Esophagus muscularis mucosa (tissue), 4 donors: ENCODE data around the gene SHANK3. TPM values are rescaled to one million over a fixed set of nuclear protein-coding genes. Genes with fewer than 3 reads are reported as not detected.

Source experiments
- DNase-seq: peaks from one replicate; pipeline ENCODE4 v3.0.0-alpha.2; 2017; ENCODE audit errors: extremely low spot score
- H3K27ac ChIP-seq, 4 donors: fragments of 200-600 bp; sonication (generic); replicated peaks in 1 of 4; 1 replicate in 3 of 4; 2 replicates in 1 of 4; pipeline ENCODE4 v1.5.1; 2016 to 2019; ENCODE audit warnings: mild to moderate bottlenecking in 1 of 4
- H3K27me3 ChIP-seq, 4 donors: fragments of 200-600 bp; sonication (generic); one replicate each; pipeline versions ENCODE4 v1.5.1 to v1.6.0; 2016 to 2019
- H3K36me3 ChIP-seq, 4 donors: fragments of 200-600 bp; sonication (generic); one replicate each; pipeline ENCODE4 v1.5.1; 2016 to 2019
- H3K4me1 ChIP-seq, 4 donors: fragments of 200-600 bp; sonication (generic); one replicate each; pipeline ENCODE4 v1.5.1; 2016 to 2019
- H3K4me3 ChIP-seq, 4 donors: fragments of 200-600 bp; sonication (generic); 1 replicate in 2 of 4; 2 replicates in 2 of 4; pipeline ENCODE4 v1.5.1; 2016 to 2019; ENCODE audit warnings: mild to moderate bottlenecking in 4 of 4, moderate library complexity in 1 of 4
- H3K9me3 ChIP-seq, 4 donors: fragments of 200-600 bp; sonication (generic); 1 replicate in 3 of 4; 2 replicates in 1 of 4; pipeline ENCODE4 v1.5.1; 2016 to 2019
- CTCF ChIP-seq, 3 experiments: fragments of 200-600 bp in 2 of 3; fragments of 450-650 bp in 1 of 3; sonication (generic) in 2 of 3; IDR thresholded peaks; one replicate each; pipeline ENCODE4 v1.5.1; 2017 to 2019; ENCODE audit warnings: antibody characterized with exemption in 3 of 3, mild to moderate bottlenecking in 2 of 3, moderate library complexity in 1 of 3
- EP300 ChIP-seq: sonication (generic); formaldehyde crosslinking; IDR thresholded peaks from one replicate; pipeline ENCODE4 v1.6.1; 2017; ENCODE audit warnings: antibody characterized with exemption
- POLR2A ChIP-seq: fragments of 450-650 bp; IDR thresholded peaks from one replicate; pipeline ENCODE4 v1.6.1; 2017; ENCODE audit warnings: antibody characterized with exemption, moderate library complexity, mild to moderate bottlenecking, low read depth
- POLR2AphosphoS5 ChIP-seq, 2 donors: sonication (generic); formaldehyde crosslinking; IDR thresholded peaks; one replicate each; pipeline ENCODE4 v1.6.1; 2017; ENCODE audit warnings: antibody characterized with exemption in 2 of 2
- WGBS: methylation state at CpG from one replicate; pipeline ENCODE4 v1.1.5; 2018; 5-methylcytosine and 5-hydroxymethylcytosine counted together
- intact Hi-C: fragments of 100-400 bp; cut with DNase I; formaldehyde crosslinking; loops from one replicate; pipeline ENCODE4 v1.15.1; 2023
- total RNA-seq, 4 donors: library from RNA; depleted of rRNA; stranded (reverse); fragments of >200 nt; gene quantifications; one replicate each; pipeline versions ENCODE4 v1.1.0 to v1.2.1, GENCODE V29; 2016

SHANK3 gene
- total RNA-seq, 4 donors from 2014 or later = 7.0 to 21.1 (median 16.0) TPM

- peaks cover 7 to 34% (median 22%) of the 10 kb centered on the region in 4 donors for H3K4me1 ChIP-seq
- TF ChIP-seq POLR2A (no peak), CTCF (IDR thresholded peaks at IDR 0.05) (no peak), POLR2AphosphoS5 (IDR thresholded peaks at IDR 0.05) (no peak), EP300 (no peak)
- no peak overlapping the region for H3K4me3 ChIP-seq
- H3K27ac ChIP-seq = no peak overlapping the region
- WGBS = 84% methylated on average over 35 of the region's 36 CpGs
- no peaks in the 10 kb centered on the region for H3K27me3 ChIP-seq
- H3K36me3 ChIP-seq = peaks cover 0 to 88% (median 48%) of the 10 kb centered on the region in 4 donors
- intact Hi-C loops = no loop called here
- no peaks in the 10 kb centered on the region for H3K9me3 ChIP-seq
- DNase-seq = no peak
Measured at GRCh38 chr22:50703726-50704509, 31.3 kb downstream of the SHANK3 start.

- 92% methylated on average over 17 of the region's 37 CpGs for WGBS
- H3K4me1 ChIP-seq = peaks cover 0 to 27% (median 16%) of the 10 kb centered on the region in 4 donors
Measured at GRCh38 chr22:50704510-50705218, 32.0 kb downstream of the SHANK3 start.

GRCh38 chr22:50705219-50705691 is 32.6 kb downstream of the SHANK3 start:
- intact Hi-C loops = no loop called here
- Histone ChIP-seq H3K4me3 (no peak overlapping the region), H3K27me3 (no peaks in the 10 kb centered on the region), H3K27ac (no peak overlapping the region), H3K9me3 (no peaks in the 10 kb centered on the region), H3K4me1 (peaks cover 3 to 21% (median 14%) of the 10 kb centered on the region in 4 donors), H3K36me3 (peaks cover 0 to 88% (median 49%) of the 10 kb centered on the region in 4 donors)
- TF ChIP-seq POLR2AphosphoS5 (IDR thresholded peaks at IDR 0.05) = peak; percentile 44 to 46
- no peak for TF ChIP-seq POLR2A
- no peak for TF ChIP-seq CTCF (IDR thresholded peaks at IDR 0.05)
- DNase-seq = no peak
- 30% methylated on average over 19 of the region's 23 CpGs for WGBS

More at GRCh38 chr22:50704510-50705218, 32.0 kb downstream of the SHANK3 start:
- no peak overlapping the region for H3K27ac ChIP-seq
- H3K9me3 ChIP-seq = no peaks in the 10 kb centered on the region
- H3K4me3 ChIP-seq = no peak overlapping the region
- no peaks in the 10 kb centered on the region for H3K27me3 ChIP-seq
- no peak for DNase-seq
- H3K36me3 ChIP-seq = peaks cover 0 to 88% (median 46%) of the 10 kb centered on the region in 4 donors
- TF ChIP-seq EP300 (no peak), CTCF (IDR thresholded peaks at IDR 0.05) (no peak), POLR2AphosphoS5 (IDR thresholded peaks at IDR 0.05) (no peak), POLR2A (no peak)
- intact Hi-C loops = no loop called here

- 95% methylated on average over 20 of the region's 27 CpGs for WGBS
- intact Hi-C loops = no loop called here
- Histone ChIP-seq H3K36me3 (peaks cover 0 to 88% (median 48%) of the 10 kb centered on the region in 4 donors), H3K27me3 (no peaks in the 10 kb centered on the region), H3K4me1 (peaks cover 6 to 18% (median 10%) of the 10 kb centered on the region in 4 donors), H3K27ac (no peak overlapping the region), H3K4me3 (no peak overlapping the region), H3K9me3 (no peaks in the 10 kb centered on the region)
- DNase-seq = no peak
- TF ChIP-seq CTCF (IDR thresholded peaks at IDR 0.05) (no peak), POLR2AphosphoS5 (IDR thresholded peaks at IDR 0.05) (no peak), EP300 (no peak), POLR2A (no peak)
Measured at GRCh38 chr22:50705851-50706351, 33.3 kb downstream of the SHANK3 start.
